ENCODE data around the gene ABO. TPM values are rescaled to one million over a fixed set of nuclear protein-coding genes. Genes with fewer than 3 reads are reported as not detected.
"Not testable (repeated sequence)": the region's sequence is repeated elsewhere in the genome, so short reads cannot be mapped to it uniquely, and the experiment has no call there.

The ABO gene
- total RNA-seq, 1 donor from 2014 or later: under 0.01 TPM

- no peak for DNase-seq (ENCODE audit: extremely low read depth, low read depth, low spot score)
Measured at GRCh38 chr9:133290751-133291302, 15.8 kb upstream of the ABO start.

GRCh38 chr9:133286523-133286922 is 11.5 kb upstream of the ABO start:
- no peak for DNase-seq (ENCODE audit: extremely low read depth, low read depth, low spot score)

GRCh38 chr9:133285252-133285775 is 10.3 kb upstream of the ABO start:
- no peak for DNase-seq (ENCODE audit: extremely low read depth, low read depth, low spot score)

- DNase-seq (ENCODE audit: extremely low read depth, low read depth, low spot score): no peak
Measured at GRCh38 chr9:133284362-133284761, 9.4 kb upstream of the ABO start.

- not testable (repeated sequence) for DNase-seq (ENCODE audit: extremely low read depth, low read depth, low spot score)
Measured at GRCh38 chr9:133283255-133284032, 8.4 kb upstream of the ABO start.

GRCh38 chr9:133282464-133283238 is 7.7 kb upstream of the ABO start:
- DNase-seq (ENCODE audit: extremely low read depth, low read depth, low spot score): no peak

- DNase-seq (ENCODE audit: extremely low read depth, low read depth, low spot score): no peak
Measured at GRCh38 chr9:133280392-133280791, 5.4 kb upstream of the ABO start.

- DNase-seq (ENCODE audit: extremely low read depth, low read depth, low spot score): no peak
Measured at GRCh38 chr9:133278161-133279114, 3.4 kb upstream of the ABO start.

- DNase-seq (ENCODE audit: extremely low read depth, low read depth, low spot score): no peak
Measured at GRCh38 chr9:133277467-133277866, 2.5 kb upstream of the ABO start.

GRCh38 chr9:133276923-133277322 is 1.9 kb upstream of the ABO start:
- DNase-seq (ENCODE audit: extremely low read depth, low read depth, low spot score): no peak

- DNase-seq (ENCODE audit: extremely low read depth, low read depth, low spot score): no peak
Measured at GRCh38 chr9:133276001-133276884, 1.2 kb upstream of the ABO start.

- no peak for DNase-seq (ENCODE audit: extremely low read depth, low read depth, low spot score)
Measured at GRCh38 chr9:133274236-133275104, 531 bp downstream of the ABO start.

GRCh38 chr9:133273819-133274218 is 1.2 kb downstream of the ABO start:
- DNase-seq (ENCODE audit: extremely low read depth, low read depth, low spot score): no peak

- DNase-seq (ENCODE audit: extremely low read depth, low read depth, low spot score): no peak
Measured at GRCh38 chr9:133273098-133273497, 1.9 kb downstream of the ABO start.

GRCh38 chr9:133269537-133270362 is 5.3 kb downstream of the ABO start:
- no peak for DNase-seq (ENCODE audit: extremely low read depth, low read depth, low spot score)

- DNase-seq (ENCODE audit: extremely low read depth, low read depth, low spot score): not testable (repeated sequence)
Measured at GRCh38 chr9:133269136-133269535, 5.9 kb downstream of the ABO start.

GRCh38 chr9:133268335-133269056 is 6.5 kb downstream of the ABO start:
- DNase-seq (ENCODE audit: extremely low read depth, low read depth, low spot score): no peak
